CD14-positive monocyte (primary cell): Measurements from ENCODE around the gene CTNNA2. TPM values are rescaled to one million over a fixed set of nuclear protein-coding genes. Genes with fewer than 3 reads are reported as not detected.

ENCODE experiments used
- DNase-seq, 3 donors: peaks; one replicate each; pipeline ENCODE4 v3.0.0-alpha.2; 2011 to 2022
- H2AFZ ChIP-seq: 2 replicates; pipeline ENCODE4 v1.6.0; 2012; ENCODE audit warnings: mild to moderate bottlenecking, low read depth, low read length, inconsistent platforms; ENCODE audit not compliant: insufficient read depth, poor library complexity, severe bottlenecking
- H3K27ac ChIP-seq, 2 donors: 1 replicate in 1 of 2; 2 replicates in 1 of 2; pipeline ENCODE4 v1.5.1; 2012 to 2013; ENCODE audit warnings: low read length in 2 of 2, control low read depth in 1 of 2, inconsistent platforms in 1 of 2, low read depth in 1 of 2, mild to moderate bottlenecking in 1 of 2
- H3K27me3 ChIP-seq, 2 donors: one replicate each; pipeline versions ENCODE4 v1.6.0 to v1.6.1; 2011 to 2013; ENCODE audit warnings: low read length in 2 of 2; ENCODE audit not compliant: control insufficient read depth in 2 of 2, insufficient read depth in 2 of 2
- H3K36me3 ChIP-seq, 2 donors: replicated peaks in 1 of 2; 1 replicate in 1 of 2; 2 replicates in 1 of 2; pipeline versions ENCODE4 v1.5.1 to v1.6.1; 2012 to 2013; ENCODE audit warnings: low read length in 2 of 2, control low read depth in 1 of 2, inconsistent platforms in 1 of 2, mild to moderate bottlenecking in 1 of 2; ENCODE audit not compliant: insufficient read depth in 2 of 2, control insufficient read depth in 1 of 2
- H3K4me1 ChIP-seq, 2 donors: 1 replicate in 1 of 2; 2 replicates in 1 of 2; pipeline versions ENCODE4 v1.5.1 to v1.6.1; 2012 to 2013; ENCODE audit warnings: low read length in 2 of 2, control low read depth in 1 of 2, inconsistent platforms in 1 of 2, mild to moderate bottlenecking in 1 of 2, moderate library complexity in 1 of 2; ENCODE audit not compliant: insufficient read depth in 2 of 2, control insufficient read depth in 1 of 2
- H3K4me2 ChIP-seq: replicated peaks from 2 replicates; pipeline ENCODE3; 2012; ENCODE audit warnings: low read length, moderate library complexity, mild to moderate bottlenecking; ENCODE audit not compliant: poor library complexity, severe bottlenecking; ENCODE audit errors: extremely low read depth
- H3K4me3 ChIP-seq, 3 experiments: fragments of 200-600 bp in 1 of 3; sonication (generic) in 1 of 3; replicated peaks in 1 of 3; 1 replicate in 2 of 3; 2 replicates in 1 of 3; pipeline ENCODE4 v1.5.1; 2011 to 2013; ENCODE audit warnings: low read length in 3 of 3, mild to moderate bottlenecking in 3 of 3, control low read depth in 2 of 3, low read depth in 2 of 3, inconsistent platforms in 1 of 3, moderate library complexity in 1 of 3
- H3K79me2 ChIP-seq: 2 replicates; pipeline ENCODE4 v1.6.0; 2012; ENCODE audit warnings: mild to moderate bottlenecking, control low read depth, inconsistent platforms, low read length, moderate library complexity; ENCODE audit not compliant: insufficient read depth
- H3K9ac ChIP-seq: 2 replicates; pipeline ENCODE4 v1.6.0; 2017; ENCODE audit warnings: low read length, mild to moderate bottlenecking; ENCODE audit not compliant: insufficient read depth, poor library complexity, severe bottlenecking
- H3K9me3 ChIP-seq, 2 donors: replicated peaks in 1 of 2; 1 replicate in 1 of 2; 2 replicates in 1 of 2; pipeline versions ENCODE4 v1.5.1 to v1.6.1; 2012 to 2013; ENCODE audit warnings: low read length in 2 of 2, control low read depth in 1 of 2; ENCODE audit not compliant: control insufficient read depth in 1 of 2, insufficient read depth in 1 of 2
- H4K20me1 ChIP-seq: 2 replicates; pipeline ENCODE4 v1.6.0; 2012; ENCODE audit warnings: mild to moderate bottlenecking, low read length, control low read depth, moderate library complexity; ENCODE audit not compliant: insufficient read depth
- H3K27ac Mint-ChIP-seq, 7 donors: one replicate each; pipeline ENCODE4 v1.8.0; 2020; ENCODE audit warnings: mild to moderate bottlenecking in 7 of 7, mixed read lengths in 7 of 7, moderate library complexity in 6 of 7, inconsistent platforms in 2 of 7
- H3K27me3 Mint-ChIP-seq, 3 donors: one replicate each; pipeline ENCODE4 v1.8.0; 2021 to 2022; ENCODE audit warnings: low read depth in 3 of 3, mild to moderate bottlenecking in 3 of 3, mixed read lengths in 3 of 3, moderate library complexity in 3 of 3, inconsistent platforms in 1 of 3
- H3K36me3 Mint-ChIP-seq, 2 donors: one replicate each; pipeline ENCODE4 v1.8.0; 2020; ENCODE audit warnings: mixed read lengths in 2 of 2, inconsistent platforms in 1 of 2, mild to moderate bottlenecking in 1 of 2
- H3K4me1 Mint-ChIP-seq: one replicate; pipeline ENCODE4 v1.8.0; 2020; ENCODE audit warnings: mild to moderate bottlenecking, mixed read lengths
- H3K4me3 Mint-ChIP-seq, 2 donors: one replicate each; pipeline ENCODE4 v1.8.0; 2020; ENCODE audit warnings: mild to moderate bottlenecking in 2 of 2, mixed read lengths in 2 of 2, moderate library complexity in 1 of 2
- H3K9me3 Mint-ChIP-seq, 7 donors: one replicate each; pipeline ENCODE4 v1.8.0; 2020 to 2022; ENCODE audit warnings: mixed read lengths in 7 of 7, mild to moderate bottlenecking in 6 of 7, moderate library complexity in 6 of 7, inconsistent platforms in 2 of 7
- WGBS: methylation state at CpG from one replicate; pipeline ENCODE4 v1.1.5; 2013; ENCODE audit warnings: missing lambda C conversion rate; ENCODE audit not compliant: insufficient coverage; 5-methylcytosine and 5-hydroxymethylcytosine counted together
- intact Hi-C, 2 donors: fragments of 100-400 bp; cut with micrococcal nuclease; formaldehyde crosslinking; loops; one replicate each; pipeline versions ENCODE4 v1.15.0 to v1.15.1; 2023
- polyA plus RNA-seq, 3 donors: library from polyadenylated mRNA; depleted of rRNA in 1 of 3; unstranded in 2 of 3; stranded (reverse) in 1 of 3; fragments of 300-500 nt in 2 of 3; fragments of >200 nt in 1 of 3; fragmentation: Illumina TruSeq in 2 of 3; gene quantifications; 1 replicate in 2 of 3; 2 replicates in 1 of 3; pipeline ENCODE4 v1.2.3, GENCODE V29; 2012 to 2021
- TF ChIP-seq, protein P1 (sequence below): fragments of 200-600 bp; IDR thresholded peaks from one replicate; pipeline ENCODE4 v1.8.0; 2022; ENCODE audit warnings: antibody characterized with exemption, mild to moderate bottlenecking

CTNNA2 gene
- polyA plus RNA-seq, 3 donors, result not detected

DNA sequence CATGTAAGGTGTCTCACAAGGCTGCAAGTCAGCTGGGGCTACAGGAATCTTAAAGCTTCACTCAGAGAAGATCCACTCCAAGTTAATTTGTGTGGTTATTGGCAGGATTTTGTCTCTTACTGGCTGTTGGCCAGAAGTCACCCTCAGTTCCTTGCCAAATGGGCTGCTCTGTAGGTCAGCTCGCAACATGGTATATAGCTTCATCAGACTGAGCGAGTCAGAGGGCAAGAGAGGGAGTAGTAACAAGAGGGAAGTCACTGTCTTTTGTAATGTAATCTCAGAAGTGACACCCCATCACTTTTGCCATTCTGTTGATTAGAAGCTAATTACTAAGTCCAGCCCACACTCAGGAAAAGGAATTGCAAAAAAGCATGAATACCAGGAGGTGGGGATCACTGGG is 672.2 kb downstream of the CTNNA2 start:
- peaks cover 5 to 7% of the 10 kb centered on the region in 2 donors for H3K9me3 ChIP-seq
- DNase-seq, result no peak
- Mint-ChIP-seq H3K4me1 (no peaks in the 10 kb centered on the region), H3K9me3 (peaks cover 0 to 15% (median 4%) of the 10 kb centered on the region in 7 donors), H3K27ac (no peak overlapping the region), H3K36me3 (no peaks in the 10 kb centered on the region), H3K4me3 (no peak overlapping the region), H3K27me3 (peaks cover 0 to 3% (median 0%) of the 10 kb centered on the region in 3 donors)
- 58% methylated on average over 2 of the region's 2 CpGs for WGBS
- TF ChIP-seq, protein P1, sequence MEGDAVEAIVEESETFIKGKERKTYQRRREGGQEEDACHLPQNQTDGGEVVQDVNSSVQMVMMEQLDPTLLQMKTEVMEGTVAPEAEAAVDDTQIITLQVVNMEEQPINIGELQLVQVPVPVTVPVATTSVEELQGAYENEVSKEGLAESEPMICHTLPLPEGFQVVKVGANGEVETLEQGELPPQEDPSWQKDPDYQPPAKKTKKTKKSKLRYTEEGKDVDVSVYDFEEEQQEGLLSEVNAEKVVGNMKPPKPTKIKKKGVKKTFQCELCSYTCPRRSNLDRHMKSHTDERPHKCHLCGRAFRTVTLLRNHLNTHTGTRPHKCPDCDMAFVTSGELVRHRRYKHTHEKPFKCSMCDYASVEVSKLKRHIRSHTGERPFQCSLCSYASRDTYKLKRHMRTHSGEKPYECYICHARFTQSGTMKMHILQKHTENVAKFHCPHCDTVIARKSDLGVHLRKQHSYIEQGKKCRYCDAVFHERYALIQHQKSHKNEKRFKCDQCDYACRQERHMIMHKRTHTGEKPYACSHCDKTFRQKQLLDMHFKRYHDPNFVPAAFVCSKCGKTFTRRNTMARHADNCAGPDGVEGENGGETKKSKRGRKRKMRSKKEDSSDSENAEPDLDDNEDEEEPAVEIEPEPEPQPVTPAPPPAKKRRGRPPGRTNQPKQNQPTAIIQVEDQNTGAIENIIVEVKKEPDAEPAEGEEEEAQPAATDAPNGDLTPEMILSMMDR, result no peak
- H3K9ac ChIP-seq, result no peak overlapping the region
- no peaks in the 10 kb centered on the region for H3K4me1 ChIP-seq
- no peaks in the 10 kb centered on the region for H3K27me3 ChIP-seq
- H3K79me2 ChIP-seq, result no peaks in the 10 kb centered on the region
- H4K20me1 ChIP-seq, result no peaks in the 10 kb centered on the region
- H3K36me3 ChIP-seq, result no peaks in the 10 kb centered on the region
- no peak overlapping the region for H2AFZ ChIP-seq
- intact Hi-C loops, result no loop called here
- H3K27ac ChIP-seq, result no peak overlapping the region
- H3K4me2 ChIP-seq, result no peak overlapping the region
- H3K4me3 ChIP-seq, result no peak overlapping the region

DNA sequence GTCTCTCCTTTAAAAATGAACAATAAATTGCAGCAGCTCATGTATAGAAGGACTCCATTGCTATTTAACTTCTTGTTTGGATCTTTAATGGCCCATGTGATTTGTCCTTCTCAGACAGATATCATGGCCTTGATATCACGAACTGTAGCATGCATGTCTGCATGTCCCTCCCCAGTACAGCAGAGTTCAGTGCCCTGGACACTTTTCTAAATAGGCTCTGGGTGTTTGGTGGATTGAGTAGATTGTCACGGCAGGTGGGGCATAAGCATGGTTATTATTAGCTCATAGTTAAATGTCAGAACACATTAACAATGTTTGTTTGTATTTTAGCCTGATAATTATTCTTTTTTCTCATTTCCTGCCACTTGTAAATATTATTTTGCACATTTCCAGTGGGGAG is 673.4 kb downstream of the CTNNA2 start:
- Histone ChIP-seq H2AFZ (no peak overlapping the region), H3K27ac (no peak overlapping the region), H3K9ac (no peak overlapping the region), H3K4me3 (no peak overlapping the region), H3K27me3 (no peaks in the 10 kb centered on the region), H4K20me1 (no peaks in the 10 kb centered on the region), H3K36me3 (no peaks in the 10 kb centered on the region), H3K4me2 (no peak overlapping the region), H3K9me3 (peaks cover 0 to under 1% of the 10 kb centered on the region in 2 donors), H3K4me1 (no peaks in the 10 kb centered on the region), H3K79me2 (no peaks in the 10 kb centered on the region)
- intact Hi-C loops, result no loop called here
- Mint-ChIP-seq H3K27me3 (peaks cover 0 to 4% (median 0%) of the 10 kb centered on the region in 3 donors), H3K4me1 (no peaks in the 10 kb centered on the region), H3K4me3 (no peak overlapping the region), H3K36me3 (no peaks in the 10 kb centered on the region), H3K27ac (no peak overlapping the region), H3K9me3 (peaks cover 0 to 5% (median 0%) of the 10 kb centered on the region in 7 donors)
- DNase-seq, result no peak
- WGBS, result no CpG with 5 or more reads among the region's 2 CpGs
- TF ChIP-seq, protein P1, result no peak
